HG02798 (cell line): Measurements from ENCODE around the gene BPIFB6.
"Not testable (repeated sequence)": the region's sequence is repeated elsewhere in the genome, so short reads cannot be mapped to it uniquely, and the experiment has no call there.

ENCODE experiments used
- ATAC-seq: cut with Tn5 transposase; IDR thresholded peaks from one replicate; pipeline ENCODE4 v1.9.1; 2021; ENCODE audit warnings: mild to moderate bottlenecking; ENCODE audit not compliant: unreplicated experiment, poor library complexity

The BPIFB6 gene

DNA sequence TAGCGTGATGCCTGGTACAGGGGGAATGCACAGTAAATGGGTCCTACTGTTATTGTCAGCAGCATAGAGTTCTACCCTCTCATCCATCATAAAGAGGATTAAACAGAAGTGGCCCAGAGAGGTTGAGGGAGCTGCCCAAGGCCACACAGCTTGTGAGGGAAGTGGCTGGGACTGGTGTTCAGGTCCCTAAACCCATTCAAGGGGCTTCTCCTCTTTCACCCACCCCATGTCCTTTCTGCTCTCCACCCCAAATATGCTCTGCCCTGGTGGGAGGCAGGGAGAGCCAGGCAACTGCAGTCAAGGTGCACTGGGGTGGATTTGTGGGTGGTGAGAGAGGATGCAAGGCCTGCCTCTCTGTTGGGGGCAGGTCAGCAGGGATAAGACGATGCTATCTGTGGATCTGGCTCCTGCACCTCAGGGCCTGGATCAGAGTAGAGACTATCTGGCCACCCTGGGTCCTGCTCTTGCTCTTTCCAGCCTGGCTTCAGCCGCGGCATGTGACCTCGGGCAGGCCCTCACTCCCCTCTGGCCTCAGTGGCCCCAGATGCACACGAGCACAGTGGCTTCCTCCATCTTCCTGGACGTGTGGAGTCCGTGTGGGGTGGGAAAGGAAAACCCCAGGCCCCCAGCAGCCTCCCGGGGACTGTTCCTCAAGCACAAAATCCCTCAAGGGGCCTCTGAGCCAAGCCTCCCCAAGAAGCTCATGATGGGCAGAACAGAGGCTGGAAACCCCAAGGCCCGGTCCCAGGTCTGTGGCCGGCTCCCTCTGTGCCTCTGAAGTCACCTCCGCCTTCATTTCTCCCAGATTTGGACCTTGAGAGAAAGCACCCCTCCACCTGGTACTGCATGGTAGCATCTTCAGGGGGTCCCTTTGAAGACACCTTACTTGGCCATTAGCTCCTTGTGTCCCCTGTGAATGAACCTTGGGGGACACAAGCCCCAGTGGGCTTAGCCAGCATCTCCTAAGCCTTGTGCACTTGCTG is 3.4 kb upstream of the BPIFB6 start:
- no peak for ATAC-seq

- ATAC-seq, result no peak
Observed at GRCh38 chr20:33028875-33029274, 2.6 kb upstream of the BPIFB6 start.

DNA sequence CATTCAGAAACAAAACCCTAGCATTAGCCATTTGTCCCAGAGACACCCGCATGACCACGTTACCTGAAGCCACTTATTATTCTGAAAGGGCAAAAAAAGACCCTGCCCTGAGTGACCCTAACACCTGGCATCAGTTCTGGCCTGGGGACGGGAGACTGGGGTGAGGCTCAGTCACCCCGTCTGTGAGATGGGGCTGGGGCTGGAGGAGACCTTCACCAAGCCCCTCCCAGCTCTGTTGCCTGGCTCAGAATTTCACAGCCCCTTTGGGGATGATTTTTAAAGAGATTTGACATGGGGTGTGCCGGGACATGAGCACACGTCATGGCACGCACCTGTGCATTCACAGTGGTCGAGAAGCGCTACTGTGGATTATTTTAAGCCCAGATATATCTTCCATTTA is 1.4 kb upstream of the BPIFB6 start:
- no peak for ATAC-seq

DNA sequence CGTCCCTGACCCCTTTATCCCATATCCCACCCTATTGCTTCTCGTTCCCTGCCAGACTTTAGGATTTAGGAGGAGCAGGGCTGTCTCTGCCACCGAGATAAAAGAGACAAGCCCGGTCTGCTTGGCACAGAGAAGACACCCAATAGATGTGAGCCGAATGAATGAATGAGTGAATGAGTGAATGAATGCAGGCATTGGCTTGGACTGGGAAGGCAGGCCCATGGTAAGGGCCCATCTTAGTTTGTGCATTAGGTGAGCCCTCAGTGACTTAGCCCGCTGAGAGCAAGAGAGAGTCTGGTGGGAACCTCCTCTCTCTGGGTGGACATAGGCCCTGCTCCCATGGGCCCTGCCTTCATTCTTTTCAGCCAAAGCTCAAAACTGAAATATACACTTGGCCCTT is 879 bp upstream of the BPIFB6 start:
- ATAC-seq, result no peak

DNA sequence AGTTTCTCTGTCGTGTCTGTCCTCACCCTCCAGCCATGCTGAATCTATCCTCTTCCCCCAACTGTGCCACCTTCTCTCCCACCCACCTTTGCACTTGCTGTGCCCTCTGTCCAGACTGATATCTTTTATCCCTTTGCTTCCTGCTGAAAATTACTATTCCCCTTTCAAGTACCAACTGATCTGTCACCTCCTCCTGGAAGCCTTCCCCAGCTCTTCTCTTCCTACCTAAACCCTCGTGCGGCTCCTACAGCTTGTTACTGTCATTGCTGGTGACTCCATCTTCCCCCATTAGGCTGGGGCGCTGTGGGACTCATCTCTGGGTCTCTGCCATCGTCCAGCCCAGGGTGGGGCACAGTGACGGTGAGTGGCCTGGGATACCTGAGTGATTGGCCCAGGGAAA is 1.1 kb downstream of the BPIFB6 start:
- no peak for ATAC-seq

DNA sequence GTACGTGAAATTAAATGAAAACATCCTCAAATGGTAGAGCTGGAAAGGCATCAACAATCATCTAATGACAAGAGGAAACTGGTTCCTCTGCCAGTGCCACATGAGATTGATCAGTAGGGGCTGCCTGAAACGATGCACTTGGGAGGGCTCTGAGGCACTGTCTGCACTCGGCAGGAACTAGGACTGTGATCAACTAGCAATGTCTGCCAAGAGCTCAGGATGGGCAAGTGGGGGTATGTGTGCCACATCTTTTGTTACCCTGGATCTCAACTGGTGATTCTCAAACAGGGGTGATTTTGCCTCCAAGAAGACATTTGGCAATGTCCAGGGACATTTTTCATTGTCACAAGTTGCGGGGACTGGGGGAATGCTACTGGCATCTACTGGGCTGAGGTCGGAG is 1.9 kb downstream of the BPIFB6 start:
- ATAC-seq, result no peak

- no peak for ATAC-seq
Observed at GRCh38 chr20:33034115-33034514, 2.7 kb downstream of the BPIFB6 start.

- no peak for ATAC-seq
Observed at GRCh38 chr20:33034901-33035492, 3.5 kb downstream of the BPIFB6 start.

DNA sequence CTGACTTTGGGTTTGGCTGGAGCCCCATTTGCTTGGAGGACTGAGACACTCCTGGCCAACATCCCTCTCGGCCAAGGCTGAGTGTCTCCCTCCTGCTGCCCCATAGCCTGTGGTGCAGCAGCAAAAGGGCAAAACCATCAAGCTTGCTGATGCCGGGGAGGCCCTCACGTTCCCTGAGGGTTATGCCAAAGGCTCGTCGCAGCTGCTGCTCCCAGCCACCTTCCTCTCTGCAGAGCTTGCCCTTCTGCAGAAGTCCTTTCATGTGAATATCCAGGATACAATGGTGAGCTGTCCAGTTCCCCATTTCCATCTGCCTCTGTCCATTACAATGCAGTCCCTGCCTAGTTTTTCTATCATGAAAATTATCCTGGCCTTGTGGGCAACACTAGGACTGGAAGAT is 6.0 kb downstream of the BPIFB6 start:
- ATAC-seq, result no peak

- no peak for ATAC-seq
Observed at GRCh38 chr20:33038243-33038642, 6.8 kb downstream of the BPIFB6 start.

DNA sequence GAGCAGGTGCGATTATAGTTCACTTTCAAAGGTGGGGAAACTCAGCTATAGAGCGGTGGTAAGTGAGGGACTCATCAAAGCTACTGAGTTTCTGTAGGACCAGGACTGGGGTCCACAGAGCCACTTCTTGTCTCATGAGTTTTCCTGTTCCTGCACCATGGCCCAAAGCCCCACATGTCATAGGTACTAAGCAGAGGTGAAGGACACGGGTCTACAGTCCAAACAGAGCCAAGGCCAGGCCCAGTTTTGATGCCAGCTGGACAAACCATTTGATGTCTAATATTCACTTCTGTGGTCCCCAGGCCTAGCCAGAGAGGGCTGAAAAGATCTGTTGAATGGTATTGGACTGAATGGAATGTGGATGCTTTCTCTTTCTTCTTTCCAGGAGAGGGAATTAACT is 11.0 kb downstream of the BPIFB6 start:
- ATAC-seq, result no peak

- ATAC-seq, result no peak
Observed at GRCh38 chr20:33042983-33043730, 11.7 kb downstream of the BPIFB6 start.

- no peak for ATAC-seq
Observed at GRCh38 chr20:33043731-33044181, 12.3 kb downstream of the BPIFB6 start.

DNA sequence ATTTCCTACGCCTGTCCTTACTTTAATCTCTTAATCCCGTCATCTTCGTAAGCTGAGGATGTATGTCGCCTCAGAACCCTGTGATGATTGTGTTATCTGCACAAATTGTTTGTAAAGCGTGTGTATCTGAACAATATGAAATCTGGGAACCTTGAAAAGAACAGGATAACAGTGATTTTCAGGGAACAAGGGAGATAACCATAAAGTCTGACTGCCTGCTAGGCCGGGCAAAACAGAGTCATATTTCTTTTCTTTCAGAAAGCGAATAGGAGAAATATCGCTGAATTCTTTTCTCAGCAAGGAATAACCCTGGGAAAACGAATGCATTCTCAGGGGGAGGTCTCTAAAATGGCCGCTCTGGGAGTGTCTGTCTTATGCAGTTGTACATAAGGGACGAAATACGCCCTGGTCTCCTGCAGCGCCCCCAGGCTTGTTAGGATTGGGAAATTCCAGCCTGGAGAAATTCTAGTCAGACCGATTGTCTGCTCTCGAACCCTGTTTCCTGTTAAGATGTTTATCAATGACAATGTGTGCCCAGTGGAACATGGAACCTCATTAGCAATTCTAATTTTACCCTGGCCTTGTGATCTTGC is 13.8 kb downstream of the BPIFB6 start:
- ATAC-seq, result not testable (repeated sequence)

DNA sequence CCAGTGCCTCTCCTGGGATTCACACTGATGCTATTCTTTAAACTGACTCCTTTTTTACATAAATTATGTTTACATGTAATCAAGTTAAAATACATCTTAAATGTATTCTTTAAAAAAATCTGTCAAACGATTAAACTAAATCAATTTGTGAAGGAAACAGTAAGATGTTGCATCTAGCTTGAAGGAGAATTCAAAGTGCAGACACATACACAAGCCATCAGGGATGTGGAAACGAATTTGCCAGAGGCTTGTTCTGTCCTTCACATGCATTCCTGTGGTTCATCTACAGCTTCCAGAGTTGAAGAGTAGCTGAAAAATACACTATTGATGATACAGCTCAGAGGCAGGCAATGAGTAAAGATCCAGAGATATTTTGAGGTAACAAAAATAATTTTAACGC is 15.0 kb downstream of the BPIFB6 start:
- ATAC-seq, result no peak

GRCh38 chr20:33051333-33051732 is 19.9 kb downstream of the BPIFB6 start:
- ATAC-seq, result no peak

GRCh38 chr20:33053291-33054106 is 22.1 kb downstream of the BPIFB6 start, which contains the start of gene BPIFB3:
TSS of gene BPIFB3 (plus strand) at chr20:33053903. CDS start at chr20:33055436, 1,533 bp downstream.
- no peak for ATAC-seq

DNA sequence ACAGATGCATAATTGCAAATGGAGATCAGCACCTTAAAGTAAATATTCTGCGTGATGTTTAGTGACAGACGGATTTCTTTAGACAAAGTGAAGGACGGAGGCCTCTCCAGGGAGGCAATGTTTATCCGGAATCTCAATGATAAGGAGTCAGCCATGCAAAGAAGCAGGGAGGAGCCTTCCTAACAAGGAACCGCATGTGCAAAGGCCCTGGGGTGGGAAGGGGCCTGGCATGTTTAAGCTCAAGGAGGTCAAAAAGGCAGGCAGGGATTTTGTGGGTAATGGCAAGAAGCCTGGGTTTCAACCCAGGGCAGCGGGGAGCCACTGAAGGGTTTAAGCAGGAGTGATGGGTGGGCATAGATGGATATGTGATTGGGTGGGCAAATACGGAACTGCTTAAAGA is 22.9 kb downstream of the BPIFB6 start:
- no peak for ATAC-seq

GRCh38 chr20:33054791-33055190 is 23.3 kb downstream of the BPIFB6 start:
- ATAC-seq, result no peak

DNA sequence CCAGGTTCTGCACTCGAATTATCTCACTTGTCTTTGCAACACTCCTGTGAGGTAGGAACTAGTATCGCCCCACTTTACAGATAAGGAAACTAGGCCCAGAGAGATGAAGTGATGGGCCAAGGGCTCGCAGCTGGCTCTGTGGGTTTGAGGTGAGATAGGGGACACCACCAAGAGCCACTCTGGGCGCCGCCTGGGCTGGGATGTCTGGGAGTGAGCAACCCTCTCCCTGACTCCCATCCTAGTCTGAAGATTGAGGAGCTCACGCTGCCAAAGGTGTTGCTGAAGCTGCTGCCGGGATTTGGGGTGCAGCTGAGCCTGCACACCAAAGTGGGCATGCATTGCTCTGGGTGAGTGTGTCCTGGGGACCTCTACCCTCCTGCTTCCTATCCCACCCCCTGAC is 27.7 kb downstream of the BPIFB6 start:
- ATAC-seq, result no peak
